GM19452 (cell line): ENCODE data around the gene ZNF282.

ENCODE experiments used
- ATAC-seq: cut with Tn5 transposase; IDR thresholded peaks from one replicate; pipeline ENCODE4 v1.9.1; 2021; ENCODE audit not compliant: unreplicated experiment

ZNF282 gene

DNA sequence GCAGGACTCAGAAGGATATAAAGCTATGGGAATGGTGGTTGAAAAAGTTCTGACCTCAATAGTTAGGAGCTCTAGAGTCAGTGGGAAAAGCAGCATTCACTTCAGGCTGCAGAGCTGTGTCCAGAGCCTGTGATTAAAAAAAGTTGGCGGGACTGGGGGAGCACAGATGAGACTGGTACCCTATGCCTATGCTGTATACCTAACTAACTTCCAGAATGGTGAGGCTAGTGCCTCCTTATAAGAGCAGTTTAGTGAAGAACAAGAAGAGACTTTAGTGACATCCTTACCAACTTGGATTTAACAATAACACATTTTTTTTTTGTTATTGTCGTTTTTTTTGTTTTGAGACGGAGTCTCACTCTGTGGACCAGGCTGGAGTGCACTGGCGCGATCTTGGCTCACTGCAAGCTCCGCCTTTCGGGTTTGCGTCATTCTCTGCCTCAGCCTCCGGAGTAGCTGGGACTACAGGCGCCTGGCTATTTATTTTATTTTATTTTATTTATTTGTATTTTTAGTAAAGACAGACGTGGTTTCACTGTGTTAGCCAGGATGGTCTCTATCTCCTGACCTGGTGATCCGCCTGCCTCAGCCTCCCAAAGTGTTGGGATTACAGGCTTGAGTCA, 6.6 kb upstream of the ZNF282 start:
- no peak for ATAC-seq

DNA sequence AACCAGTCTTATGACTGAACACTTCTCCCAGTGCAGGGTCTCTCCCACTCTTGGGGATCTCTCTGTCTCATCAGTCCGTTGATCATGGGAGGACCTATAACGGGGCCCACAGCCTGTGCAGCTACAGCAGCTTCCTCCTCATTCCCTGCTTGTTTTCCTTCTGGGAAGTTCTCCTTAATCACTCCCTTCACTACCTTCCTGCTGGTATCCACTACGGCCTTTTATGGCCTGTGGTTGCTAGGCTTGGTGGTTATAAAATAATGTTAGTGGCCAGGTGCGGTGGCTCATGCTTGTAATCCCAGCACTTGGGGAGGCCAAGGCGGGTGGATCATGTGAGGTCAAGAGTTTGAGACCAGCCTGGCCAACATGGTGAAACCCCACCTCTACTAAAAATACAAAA, 3.5 kb upstream of the ZNF282 start:
- ATAC-seq, result no peak

DNA sequence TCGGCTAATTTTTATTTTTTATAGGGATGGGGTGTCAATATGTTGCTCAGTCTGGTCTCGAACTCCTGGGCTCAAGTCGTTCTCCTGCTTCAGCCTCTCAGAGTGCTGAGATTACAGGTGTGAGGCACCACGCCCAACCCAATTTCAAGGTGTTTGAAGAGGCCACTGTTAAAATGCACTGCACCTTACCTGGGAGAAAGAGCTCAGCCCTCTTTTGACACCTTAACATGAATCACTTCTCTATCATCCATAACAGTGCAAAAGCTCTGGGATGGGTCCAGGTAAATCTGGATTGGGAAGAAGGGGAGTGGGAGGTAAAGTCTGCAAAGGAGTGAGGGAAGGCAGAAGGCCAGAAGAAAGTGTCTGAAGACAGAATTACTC, 557 bp upstream of the ZNF282 start:
- ATAC-seq, result no peak

DNA sequence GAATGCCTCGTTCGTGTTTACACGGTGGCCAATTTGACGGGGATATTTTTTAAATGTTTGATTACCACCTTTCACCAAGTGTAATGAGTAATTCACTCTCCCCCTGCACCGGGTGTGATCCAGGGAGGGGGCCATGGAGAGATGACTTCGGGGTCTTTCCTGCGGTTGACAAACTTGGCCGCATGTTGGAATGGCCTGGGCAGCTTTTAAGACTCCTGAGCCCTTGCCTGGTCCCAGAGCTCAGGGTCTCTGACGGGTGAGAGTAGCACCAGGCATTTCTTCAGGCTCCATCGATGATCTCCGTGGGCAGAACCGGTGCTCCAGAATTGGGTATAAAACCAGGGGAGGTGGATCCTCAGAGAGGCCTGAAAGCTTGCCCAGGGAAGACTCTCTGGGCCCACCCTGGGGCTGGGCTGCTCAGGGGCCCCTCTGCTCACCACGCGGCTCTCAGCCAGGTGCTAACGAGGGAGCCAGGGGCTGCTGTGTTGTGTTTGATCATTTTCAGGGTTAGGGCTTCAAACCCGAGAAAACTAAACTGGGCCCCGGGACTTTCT, 882 bp downstream of the ZNF282 start:
- peak; percentile 3 for ATAC-seq

DNA sequence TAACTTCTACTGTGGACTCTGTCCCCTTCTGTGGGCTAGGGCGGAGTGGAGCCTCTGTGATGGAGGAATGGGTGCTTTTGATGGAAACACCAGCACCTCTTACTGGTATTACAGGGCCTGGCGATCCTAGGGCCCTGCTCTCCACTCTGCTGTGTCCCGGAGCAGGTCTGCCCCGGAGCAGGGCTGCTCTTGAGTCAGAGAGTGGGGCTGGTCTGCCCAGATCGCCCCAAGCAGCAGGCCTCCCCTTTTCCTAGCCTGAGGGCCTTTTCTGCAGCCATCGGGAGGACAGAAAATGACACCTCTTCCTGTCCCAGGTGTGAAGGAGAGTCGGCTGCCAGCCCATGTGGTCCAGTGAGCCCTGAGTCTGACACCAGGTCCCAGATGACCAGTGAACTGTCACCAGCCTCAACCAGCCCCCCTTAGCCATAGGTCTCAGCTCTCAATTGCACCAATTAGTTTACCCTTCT, 1.4 kb downstream of the ZNF282 start:
- ATAC-seq, result no peak

DNA sequence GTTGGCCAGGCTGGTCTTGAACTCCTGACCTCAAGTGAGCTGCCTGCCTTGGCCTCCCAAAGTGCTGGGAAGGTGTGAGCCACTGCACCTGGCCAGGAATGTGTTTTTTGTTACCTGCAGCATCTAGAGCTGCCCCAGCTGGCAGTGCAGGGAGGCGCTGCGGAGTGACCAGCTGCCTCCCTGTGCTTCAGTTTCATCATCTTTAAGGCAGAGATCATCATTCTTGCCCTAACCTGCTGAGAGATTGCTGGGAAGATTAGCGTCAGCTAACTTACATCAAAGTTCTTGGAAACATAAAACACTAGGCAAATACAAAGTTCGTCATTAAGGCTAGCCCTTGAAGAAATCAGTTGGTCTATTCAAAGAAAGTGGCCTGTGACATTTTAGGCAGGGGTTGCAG, 2.3 kb downstream of the ZNF282 start:
- no peak for ATAC-seq

DNA sequence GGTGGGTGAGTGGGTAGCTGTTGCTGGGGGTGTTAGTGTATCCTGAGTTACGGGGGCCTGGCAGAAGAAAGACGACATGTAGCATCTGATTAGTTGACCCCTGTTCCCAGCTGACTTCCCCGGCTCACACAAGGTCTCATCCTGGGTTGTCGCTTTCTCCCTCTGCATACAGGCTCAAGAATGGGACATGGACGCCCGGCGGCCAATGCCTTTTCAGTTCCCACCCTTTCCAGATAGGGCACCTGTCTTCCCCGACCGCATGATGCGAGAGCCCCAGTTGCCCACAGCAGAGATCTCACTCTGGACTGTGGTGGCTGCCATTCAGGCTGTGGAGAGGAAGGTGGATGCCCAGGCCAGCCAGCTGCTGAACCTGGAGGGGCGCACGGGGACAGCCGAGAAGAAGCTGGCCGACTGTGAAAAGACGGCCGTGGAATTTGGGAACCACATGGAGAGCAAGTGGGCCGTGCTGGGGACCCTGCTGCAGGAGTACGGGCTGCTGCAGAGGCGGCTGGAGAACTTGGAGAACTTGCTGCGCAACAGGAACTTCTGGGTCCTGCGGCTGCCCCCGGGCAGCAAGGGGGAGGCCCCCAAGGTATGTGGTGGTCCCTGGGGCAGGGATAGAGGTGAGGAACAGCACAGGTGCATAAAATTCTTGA, 2.9 kb downstream of the ZNF282 start:
- ATAC-seq, result no peak

DNA sequence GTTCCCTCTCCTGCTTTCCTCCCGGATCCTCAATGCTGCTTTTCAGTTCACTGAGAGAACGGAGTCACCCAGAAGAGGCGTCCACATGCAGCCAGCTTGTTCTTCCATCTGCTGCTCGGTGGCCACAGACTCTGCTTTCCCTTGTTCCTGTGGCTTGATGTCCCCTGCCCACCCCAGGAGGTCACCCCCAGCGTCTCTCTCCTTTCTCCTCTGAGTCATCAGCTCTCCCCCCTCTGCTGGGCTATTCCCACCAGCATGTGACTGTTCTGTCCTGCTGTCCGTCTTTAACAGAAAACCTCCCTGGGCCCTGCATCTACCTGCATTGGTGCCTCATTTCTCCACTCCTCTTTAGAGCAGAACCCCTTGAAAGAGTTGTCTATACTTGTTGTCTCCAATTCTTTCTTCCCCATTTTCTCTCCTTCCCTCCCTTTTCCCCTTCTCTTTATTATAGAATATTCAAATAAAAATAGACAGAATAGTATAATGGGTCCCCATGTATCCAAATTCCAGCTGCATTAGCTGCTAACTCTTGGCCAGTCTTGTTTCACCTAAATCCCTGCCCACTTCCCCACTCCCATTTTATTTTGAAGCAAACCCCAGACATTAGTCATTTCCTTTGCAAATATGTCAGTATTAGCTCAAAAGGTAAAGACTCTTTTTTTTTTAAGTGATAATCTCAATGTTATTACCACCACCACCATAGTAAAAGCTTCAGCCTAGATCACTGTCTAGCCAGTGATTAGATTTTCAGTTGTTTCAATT, 4.1 kb downstream of the ZNF282 start:
- no peak for ATAC-seq

DNA sequence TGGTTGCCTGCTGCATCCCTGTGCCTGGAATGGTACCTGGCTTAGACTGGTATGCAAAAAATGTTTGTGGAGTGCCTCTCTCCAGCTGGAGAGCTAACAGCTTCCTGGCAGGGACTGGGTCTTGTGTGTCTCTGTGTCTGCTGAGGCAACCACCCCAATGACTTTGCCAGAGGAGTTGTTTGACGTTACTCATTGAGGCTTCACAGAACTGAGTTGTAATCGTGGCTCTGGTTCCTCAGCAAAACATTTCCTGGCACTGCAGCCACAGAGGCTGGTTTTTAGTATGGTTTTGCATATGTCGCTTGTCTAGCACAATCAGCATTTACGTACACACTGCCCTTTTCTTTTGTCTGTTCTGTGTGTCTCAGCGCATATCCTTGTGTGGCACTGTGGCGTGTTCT, 7.5 kb downstream of the ZNF282 start:
- ATAC-seq, result no peak

DNA sequence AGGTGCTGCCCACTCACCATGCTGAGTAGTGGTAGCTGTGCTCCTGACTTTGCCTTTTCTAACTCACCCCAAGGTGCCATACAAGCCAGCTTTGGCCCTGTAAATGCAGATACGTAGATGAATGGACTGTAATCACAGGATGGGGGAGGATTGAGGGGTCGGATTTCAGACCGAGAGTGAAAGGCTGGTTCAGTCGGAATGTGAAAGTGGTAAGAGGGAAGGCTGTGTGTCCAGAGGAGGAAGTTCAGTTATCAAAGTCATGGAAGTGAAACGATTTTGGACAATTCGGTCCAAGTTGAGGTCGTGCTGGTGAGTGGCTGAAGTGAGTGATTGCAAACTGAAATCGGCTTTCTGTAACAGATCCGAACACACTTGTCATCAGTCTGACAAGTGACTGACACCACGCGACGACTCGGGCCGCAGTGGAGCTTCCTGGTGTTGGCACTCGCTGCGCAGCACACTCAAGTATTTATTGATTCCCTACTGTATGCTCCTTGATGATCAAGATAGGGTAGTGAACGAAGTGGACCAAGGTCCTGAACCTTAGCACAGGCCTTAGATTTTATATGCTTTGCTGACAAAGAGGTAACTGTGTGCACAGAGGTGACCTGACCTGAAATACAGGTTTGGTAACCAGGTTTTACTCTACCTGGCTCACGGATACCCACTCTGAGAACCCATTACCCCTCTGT, 10.5 kb downstream of the ZNF282 start:
- no peak for ATAC-seq

DNA sequence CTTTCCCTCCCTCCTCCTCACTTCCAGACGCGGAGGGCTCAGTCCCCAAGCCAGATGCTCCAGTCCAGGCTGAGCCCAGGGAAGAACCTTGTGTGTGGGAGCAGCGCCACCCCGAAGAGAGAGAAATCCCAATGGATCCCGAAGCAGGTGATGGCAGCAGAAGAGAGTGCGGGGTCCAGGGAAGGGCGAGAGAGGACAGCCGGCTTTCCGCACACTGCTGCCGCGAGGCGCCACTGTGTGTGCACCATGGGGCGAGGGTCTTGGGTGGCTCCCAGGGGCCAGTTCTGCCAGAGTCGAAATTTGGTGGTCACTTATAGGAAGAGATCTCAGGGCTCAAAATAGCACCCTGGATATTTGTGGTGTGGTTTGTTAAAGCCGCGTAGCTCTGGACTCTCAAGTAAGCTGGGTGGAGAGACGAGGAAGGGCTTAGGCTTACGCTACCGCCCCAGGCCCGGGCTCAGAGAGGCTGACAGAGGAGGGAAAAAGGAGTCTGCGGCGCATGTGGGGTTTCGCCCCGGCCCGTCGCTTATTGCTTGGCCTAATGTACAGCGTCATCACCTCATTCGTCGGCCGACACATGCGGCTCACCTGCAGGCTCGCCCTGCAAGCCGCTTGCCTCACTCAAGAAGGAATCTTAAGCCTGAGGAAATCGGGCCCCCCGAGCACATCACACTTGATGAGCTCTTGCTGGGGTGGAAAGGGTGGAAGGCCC, 12.1 kb downstream of the ZNF282 start:
- no peak for ATAC-seq

DNA sequence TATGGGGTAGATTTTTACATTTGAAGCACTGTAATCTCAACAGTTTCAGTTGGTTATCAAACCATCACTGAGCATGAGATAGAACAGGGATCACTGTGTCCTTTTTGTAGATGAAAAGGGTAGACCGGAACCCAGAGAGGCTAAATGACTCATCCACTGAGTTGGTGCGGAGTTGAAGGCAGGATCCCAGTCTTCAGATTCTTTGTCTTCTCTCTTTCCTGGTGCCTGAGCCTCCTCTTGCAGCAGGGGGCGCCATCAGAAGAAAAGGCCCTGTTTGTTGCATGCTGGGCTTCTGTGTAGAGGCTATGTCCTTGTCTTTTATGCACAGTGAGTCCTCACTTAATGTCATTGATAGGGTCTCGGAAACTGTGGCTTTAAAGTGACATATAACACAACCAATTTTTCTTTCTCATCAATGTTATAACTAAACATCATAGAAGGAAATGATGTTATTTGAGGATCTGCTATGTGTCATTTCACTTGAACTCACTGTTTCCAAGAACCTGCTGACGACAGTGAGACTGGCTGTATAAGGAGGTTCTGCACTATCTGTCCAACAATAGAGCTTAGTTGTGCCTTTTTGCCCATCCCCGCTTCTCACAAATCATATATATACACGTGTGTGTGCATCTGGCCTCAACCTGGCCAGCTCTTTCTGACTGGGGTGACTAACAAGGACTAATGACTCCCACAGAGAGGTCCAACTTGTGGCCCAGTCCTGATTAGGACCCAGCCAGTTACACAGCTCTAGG, 14.3 kb downstream of the ZNF282 start:
- ATAC-seq, result no peak

DNA sequence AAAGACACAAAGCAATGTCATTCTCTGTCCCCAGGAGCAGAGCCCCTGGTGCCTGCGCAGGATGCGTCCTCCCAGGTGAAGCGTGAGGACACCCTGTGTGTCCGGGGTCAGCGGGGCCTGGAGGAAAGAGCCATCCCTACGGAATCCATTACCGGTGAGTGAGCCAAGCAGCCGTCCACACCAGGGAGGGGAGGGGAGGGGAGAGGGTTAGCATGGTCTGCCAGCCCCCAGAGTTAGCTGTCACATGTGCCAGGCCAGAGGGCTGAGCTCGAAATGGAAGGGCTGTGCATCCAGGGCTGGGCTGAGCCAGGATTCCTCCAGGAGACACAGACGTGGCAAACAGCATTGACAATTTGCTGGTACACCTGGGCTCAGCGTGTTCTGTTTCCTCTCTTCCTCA, 15.2 kb downstream of the ZNF282 start:
- no peak for ATAC-seq

DNA sequence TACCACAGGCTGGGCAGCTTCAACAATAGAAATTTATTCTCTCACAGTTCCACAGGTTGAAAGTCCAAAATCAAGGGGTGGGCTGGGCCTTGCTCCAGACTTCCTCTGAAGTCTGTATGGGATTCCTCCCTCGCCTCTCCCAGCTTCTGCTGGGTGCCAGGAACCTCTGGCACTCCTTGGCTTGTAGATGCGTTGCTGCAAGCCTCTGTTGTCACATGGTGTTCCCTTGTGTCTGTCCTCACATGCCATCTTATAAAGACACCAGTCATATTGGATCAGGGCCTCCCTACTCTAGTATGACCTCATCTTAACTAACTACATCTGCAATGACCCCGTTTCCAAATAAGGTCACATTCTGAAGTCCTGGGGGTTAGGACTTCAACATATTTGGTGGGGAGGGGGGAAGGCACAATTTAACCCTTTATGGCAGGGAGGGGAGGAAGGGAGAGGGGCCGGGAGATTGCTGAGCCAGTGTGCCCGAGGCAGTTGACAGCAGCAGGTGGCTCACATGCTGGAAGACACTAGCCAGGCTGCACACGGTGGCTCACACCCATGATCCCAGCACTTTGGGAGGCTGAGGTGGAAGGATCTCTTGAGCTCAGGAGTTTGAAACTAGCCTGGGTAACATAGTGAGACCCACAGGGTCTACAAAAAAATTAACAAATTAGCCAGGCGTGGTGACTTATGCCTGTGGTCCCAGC, 18.8 kb downstream of the ZNF282 start:
- ATAC-seq, result no peak

DNA sequence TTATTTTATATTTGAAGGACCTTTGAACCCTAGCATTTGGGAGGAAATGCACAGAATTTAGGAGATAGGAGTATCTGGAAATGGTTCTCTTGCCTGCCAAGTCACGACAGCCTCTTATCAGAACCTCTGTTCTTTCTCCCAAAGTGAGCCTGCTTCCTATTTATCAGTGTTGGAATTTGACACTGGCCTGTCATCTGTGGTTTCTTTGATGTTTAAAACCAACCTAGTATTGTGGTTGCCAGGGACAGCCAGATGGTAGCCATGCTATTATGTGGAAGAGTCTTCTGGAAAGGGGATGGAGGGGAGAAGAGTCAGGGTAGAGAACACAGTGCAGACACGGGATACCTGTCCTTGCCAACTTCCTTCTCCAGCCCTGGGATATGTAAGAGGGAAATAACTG, 21.1 kb downstream of the ZNF282 start:
- ATAC-seq, result no peak

DNA sequence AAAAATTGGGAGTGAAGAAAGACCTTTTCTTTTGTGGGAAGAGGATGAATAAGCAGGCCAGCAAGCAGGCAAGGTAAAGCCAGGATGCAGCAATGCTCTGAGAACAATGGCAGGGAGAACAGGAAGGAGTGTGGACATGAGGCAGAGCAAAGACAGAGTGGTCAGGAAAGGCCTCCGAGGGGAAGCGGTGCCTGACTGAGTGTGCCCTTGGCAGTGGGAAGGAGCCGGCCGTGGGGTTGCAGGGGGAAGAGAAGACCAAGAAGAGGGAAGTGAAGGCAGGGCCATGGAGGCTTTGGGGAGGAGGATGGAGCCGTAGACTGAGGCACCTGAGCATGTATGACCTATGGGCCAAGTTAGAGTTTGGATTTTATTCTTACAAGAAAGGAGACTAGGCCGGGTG, 22.2 kb downstream of the ZNF282 start:
- ATAC-seq, result no peak

DNA sequence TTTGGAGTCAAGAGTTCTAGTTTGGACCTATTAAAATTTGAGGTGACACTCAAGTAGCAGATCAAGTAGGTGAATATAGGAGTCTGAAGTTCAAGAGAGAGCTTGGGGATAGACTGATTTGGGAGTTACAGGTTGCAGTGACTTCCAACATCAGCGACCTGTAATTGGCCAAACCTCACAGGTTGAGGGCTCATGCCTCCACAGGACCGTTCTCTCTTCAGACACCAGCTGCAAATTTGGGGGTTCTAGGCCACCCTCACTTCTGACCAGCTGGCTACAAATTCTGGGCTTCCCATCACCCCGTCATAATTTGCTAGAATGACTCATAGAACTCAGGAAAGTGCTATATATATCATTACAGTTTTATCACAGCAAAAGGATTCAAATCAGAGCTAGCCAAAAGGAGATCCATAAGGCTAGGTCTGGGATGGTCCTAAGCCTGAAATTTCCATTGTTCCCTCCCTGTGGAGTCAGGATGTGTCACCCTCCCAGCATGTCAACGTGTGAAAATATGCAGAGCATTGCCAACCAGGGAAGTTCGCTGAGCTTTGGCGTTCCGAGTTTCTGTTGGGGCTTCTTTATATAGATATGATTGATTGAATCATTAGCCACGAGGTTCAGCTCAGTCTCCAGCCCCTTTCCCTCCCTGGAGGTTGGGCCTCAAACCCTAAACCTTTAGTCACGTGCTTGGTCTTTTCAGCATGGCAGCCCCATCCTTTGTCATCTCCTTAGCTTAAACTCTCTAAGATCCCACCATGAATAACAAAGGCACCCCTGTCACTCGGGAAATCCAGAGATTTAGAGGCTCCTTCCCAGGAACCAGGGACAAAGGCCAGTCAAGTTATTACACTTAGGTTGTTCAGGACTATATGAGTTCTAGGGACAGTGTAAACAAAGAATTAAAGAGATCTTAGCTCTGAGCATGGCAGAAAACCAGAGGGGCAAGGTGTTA, 23.4 kb downstream of the ZNF282 start:
- no peak for ATAC-seq

DNA sequence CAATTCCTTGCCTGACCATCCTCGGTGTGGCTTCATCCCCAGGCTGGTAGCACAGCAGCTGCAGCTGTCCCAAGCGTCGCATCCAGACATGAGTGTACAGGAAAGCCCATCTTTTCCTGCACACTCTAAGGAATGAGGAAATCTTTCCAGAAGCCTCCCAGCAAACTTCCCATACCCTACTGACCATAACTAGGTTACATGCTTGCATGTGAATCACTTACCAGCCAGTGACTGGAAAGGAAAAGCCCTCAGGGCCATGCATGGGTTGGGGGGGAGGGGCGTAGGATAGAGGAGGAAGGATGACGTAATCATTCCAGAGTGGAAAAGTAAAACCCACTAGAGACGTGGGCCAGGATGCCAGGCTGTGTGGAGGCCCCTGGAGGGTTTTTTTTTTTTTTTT, 25.2 kb downstream of the ZNF282 start:
- ATAC-seq, result no peak
